ENCODE data around the gene TUBGCP3. TPM values are rescaled to one million over a fixed set of nuclear protein-coding genes. Genes with fewer than 3 reads are reported as not detected.

TUBGCP3 gene
- total and polyA plus RNA-seq, 5 donors = 9.4 to 21.9 (median 18.6) TPM

GRCh38 chr13:112442483-112443090 is 145.4 kb downstream of the TUBGCP3 start:
- no peak for ATAC-seq
- intact Hi-C loops (cut with DNase I) = loop anchor here in 3 of 4 donors (1.0 to 5.0 kb wide), 3 partner anchors 965 to 968 kb away; no protein-coding TSS in a partner anchor
- H3K27me3 ChIP-seq (ENCODE audit: control insufficient read depth, insufficient read depth) = no peaks in the 10 kb centered on the region
- H3K9me3 ChIP-seq (ENCODE audit: control insufficient read depth, low read length) = no peaks in the 10 kb centered on the region
- no peak for DNase-seq
- no peaks in the 10 kb centered on the region for H3K4me1 ChIP-seq (ENCODE audit: control insufficient read depth, insufficient read depth, low read length)
- no peak overlapping the region for H3K4me3 ChIP-seq (ENCODE audit: low read length)
- no peak overlapping the region for H3K27ac ChIP-seq (ENCODE audit: low read length)
- 51% methylated on average over 21 of the region's 21 CpGs for WGBS

- 78% methylated on average over 19 of the region's 19 CpGs for WGBS
- no peaks in the 10 kb centered on the region for H3K27me3 ChIP-seq (ENCODE audit: control insufficient read depth, insufficient read depth)
- no peaks in the 10 kb centered on the region for H3K9me3 ChIP-seq (ENCODE audit: control insufficient read depth, low read length)
- no peaks in the 10 kb centered on the region for H3K4me1 ChIP-seq (ENCODE audit: control insufficient read depth, insufficient read depth, low read length)
- DNase-seq = peak in 1 of 3 donors; percentile 28
- no peak overlapping the region for H3K27ac ChIP-seq (ENCODE audit: low read length)
- H3K4me3 ChIP-seq (ENCODE audit: low read length) = no peak overlapping the region
- intact Hi-C loops (cut with DNase I) = loop anchor here in 2 of 4 donors (2.0 to 5.0 kb wide), 2 partner anchors 965 kb away; no protein-coding TSS in a partner anchor
- ATAC-seq = no peak
These were observed 146.1 kb downstream of the TUBGCP3 start for GRCh38 chr13:112441779-112442310.

- 87% methylated on average over 17 of the region's 17 CpGs for WGBS
- Histone ChIP-seq H3K27me3 (ENCODE audit: control insufficient read depth, insufficient read depth) (no peaks in the 10 kb centered on the region), H3K4me1 (ENCODE audit: control insufficient read depth, insufficient read depth, low read length) (no peaks in the 10 kb centered on the region), H3K4me3 (ENCODE audit: low read length) (no peak overlapping the region), H3K9me3 (ENCODE audit: control insufficient read depth, low read length) (no peaks in the 10 kb centered on the region), H3K27ac (ENCODE audit: low read length) (no peak overlapping the region)
- ATAC-seq = no peak
- intact Hi-C loops (cut with DNase I) = loop anchor here in 1 of 4 donors (5.0 kb wide), 1 partner anchor 964 kb away; no protein-coding TSS in a partner anchor
- no peak for DNase-seq
These were observed 146.7 kb downstream of the TUBGCP3 start for GRCh38 chr13:112441226-112441625.

- Histone ChIP-seq H3K4me3 (ENCODE audit: low read length) (no peak overlapping the region), H3K9me3 (ENCODE audit: control insufficient read depth, low read length) (no peaks in the 10 kb centered on the region), H3K27me3 (ENCODE audit: control insufficient read depth, insufficient read depth) (no peaks in the 10 kb centered on the region), H3K4me1 (ENCODE audit: control insufficient read depth, insufficient read depth, low read length) (no peaks in the 10 kb centered on the region), H3K27ac (ENCODE audit: low read length) (no peak overlapping the region)
- no peak for ATAC-seq
- 83% methylated on average over 2 of the region's 2 CpGs for WGBS
- DNase-seq = no peak
- intact Hi-C loops (cut with DNase I) = no loop called here
These were observed 149.4 kb downstream of the TUBGCP3 start for GRCh38 chr13:112438515-112438914.

- H3K27ac ChIP-seq (ENCODE audit: low read length) = no peak overlapping the region
- 76% methylated on average over 1 of the region's 1 CpG for WGBS
- no peak overlapping the region for H3K4me3 ChIP-seq (ENCODE audit: low read length)
- no peaks in the 10 kb centered on the region for H3K4me1 ChIP-seq (ENCODE audit: control insufficient read depth, insufficient read depth, low read length)
- DNase-seq (no peak), ATAC-seq (no peak)
- intact Hi-C loops (cut with DNase I) = no loop called here
- H3K27me3 ChIP-seq (ENCODE audit: control insufficient read depth, insufficient read depth) = no peaks in the 10 kb centered on the region
- no peaks in the 10 kb centered on the region for H3K9me3 ChIP-seq (ENCODE audit: control insufficient read depth, low read length)
These were observed 149.9 kb downstream of the TUBGCP3 start for GRCh38 chr13:112438094-112438493.

GRCh38 chr13:112435973-112436372 is 152.0 kb downstream of the TUBGCP3 start:
- H3K27me3 ChIP-seq (ENCODE audit: control insufficient read depth, insufficient read depth) = no peaks in the 10 kb centered on the region
- no peak for DNase-seq
- 81% methylated on average over 9 of the region's 9 CpGs for WGBS
- no peak for ATAC-seq
- no peaks in the 10 kb centered on the region for H3K4me1 ChIP-seq (ENCODE audit: control insufficient read depth, insufficient read depth, low read length)
- H3K4me3 ChIP-seq (ENCODE audit: low read length) = no peak overlapping the region
- intact Hi-C loops (cut with DNase I) = no loop called here
- H3K9me3 ChIP-seq (ENCODE audit: control insufficient read depth, low read length) = no peaks in the 10 kb centered on the region
- H3K27ac ChIP-seq (ENCODE audit: low read length) = no peak overlapping the region

Other genes starting within 250 kb of the TUBGCP3 start
- gene SPACA7, start 211.8 kb downstream of the TUBGCP3 start, total RNA-seq = not detected
- not detected for gene SPACA7, start 211.8 kb downstream of the TUBGCP3 start, polyA plus RNA-seq
- 100 to 1,000 TPM in 1 of 4 donors, 10 to 100 TPM in 3; 53.7 to 100 (median 87.8) TPM for gene ATP11A, start 101.9 kb upstream of the TUBGCP3 start, total RNA-seq
- 19.5 TPM for gene ATP11A, start 101.9 kb upstream of the TUBGCP3 start, polyA plus RNA-seq